HG03103 (cell line): ENCODE measurements around the gene CDK2.

Experiments used
- ATAC-seq: cut with Tn5 transposase; IDR thresholded peaks from one replicate; pipeline ENCODE4 v1.9.1; 2021; ENCODE audit warnings: low read depth; ENCODE audit not compliant: unreplicated experiment

CDK2 gene

GRCh38 chr12:56007564-56008559, 41.2 kb downstream of the CDK2 start:
- ATAC-seq, result peak; percentile 25

GRCh38 chr12:56010111-56010570, 43.5 kb downstream of the CDK2 start:
- no peak for ATAC-seq

GRCh38 chr12:56011509-56012090, 45.0 kb downstream of the CDK2 start:
- ATAC-seq, result no peak

- no peak for ATAC-seq
These were observed 46.9 kb downstream of the CDK2 start for GRCh38 chr12:56013482-56013881.

- ATAC-seq, result no peak
These were observed 47.6 kb downstream of the CDK2 start for GRCh38 chr12:56014205-56014604.

GRCh38 chr12:56017181-56017580, 50.6 kb downstream of the CDK2 start:
- no peak for ATAC-seq

GRCh38 chr12:56018356-56018755, 51.7 kb downstream of the CDK2 start:
- ATAC-seq, result no peak

GRCh38 chr12:56020423-56021184, 54.0 kb downstream of the CDK2 start, which contains the start of gene IKZF4:
Gene IKZF4, plus strand, starts transcription at chr12:56021043. Its CDS starts 451 bp downstream, at chr12:56021494.
- ATAC-seq, result no peak

- ATAC-seq, result no peak
These were observed 55.4 kb downstream of the CDK2 start for GRCh38 chr12:56021889-56022497.
